Measurements from ENCODE around the gene RIT1.

DNA sequence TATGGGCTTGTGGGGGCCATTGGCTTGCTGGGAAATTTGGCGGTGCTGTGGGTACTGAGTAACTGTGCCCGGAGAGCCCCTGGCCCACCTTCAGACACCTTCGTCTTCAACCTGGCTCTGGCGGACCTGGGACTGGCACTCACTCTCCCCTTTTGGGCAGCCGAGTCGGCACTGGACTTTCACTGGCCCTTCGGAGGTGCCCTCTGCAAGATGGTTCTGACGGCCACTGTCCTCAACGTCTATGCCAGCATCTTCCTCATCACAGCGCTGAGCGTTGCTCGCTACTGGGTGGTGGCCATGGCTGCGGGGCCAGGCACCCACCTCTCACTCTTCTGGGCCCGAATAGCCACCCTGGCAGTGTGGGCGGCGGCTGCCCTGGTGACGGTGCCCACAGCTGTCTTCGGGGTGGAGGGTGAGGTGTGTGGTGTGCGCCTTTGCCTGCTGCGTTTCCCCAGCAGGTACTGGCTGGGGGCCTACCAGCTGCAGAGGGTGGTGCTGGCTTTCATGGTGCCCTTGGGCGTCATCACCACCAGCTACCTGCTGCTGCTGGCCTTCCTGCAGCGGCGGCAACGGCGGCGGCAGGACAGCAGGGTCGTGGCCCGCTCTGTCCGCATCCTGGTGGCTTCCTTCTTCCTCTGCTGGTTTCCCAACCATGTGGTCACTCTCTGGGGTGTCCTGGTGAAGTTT is 30.8 kb upstream of the RIT1 start:
- TF ChIP-seq POLR2A (IDR thresholded peaks at IDR 0.05) (no peak), POLR2AphosphoS5 (IDR thresholded peaks at IDR 0.05) (peak in 1 of 4 donors; percentile 13), EP300 (IDR thresholded peaks at IDR 0.05) (no peak)
- TF ChIP-seq, protein P1, sequence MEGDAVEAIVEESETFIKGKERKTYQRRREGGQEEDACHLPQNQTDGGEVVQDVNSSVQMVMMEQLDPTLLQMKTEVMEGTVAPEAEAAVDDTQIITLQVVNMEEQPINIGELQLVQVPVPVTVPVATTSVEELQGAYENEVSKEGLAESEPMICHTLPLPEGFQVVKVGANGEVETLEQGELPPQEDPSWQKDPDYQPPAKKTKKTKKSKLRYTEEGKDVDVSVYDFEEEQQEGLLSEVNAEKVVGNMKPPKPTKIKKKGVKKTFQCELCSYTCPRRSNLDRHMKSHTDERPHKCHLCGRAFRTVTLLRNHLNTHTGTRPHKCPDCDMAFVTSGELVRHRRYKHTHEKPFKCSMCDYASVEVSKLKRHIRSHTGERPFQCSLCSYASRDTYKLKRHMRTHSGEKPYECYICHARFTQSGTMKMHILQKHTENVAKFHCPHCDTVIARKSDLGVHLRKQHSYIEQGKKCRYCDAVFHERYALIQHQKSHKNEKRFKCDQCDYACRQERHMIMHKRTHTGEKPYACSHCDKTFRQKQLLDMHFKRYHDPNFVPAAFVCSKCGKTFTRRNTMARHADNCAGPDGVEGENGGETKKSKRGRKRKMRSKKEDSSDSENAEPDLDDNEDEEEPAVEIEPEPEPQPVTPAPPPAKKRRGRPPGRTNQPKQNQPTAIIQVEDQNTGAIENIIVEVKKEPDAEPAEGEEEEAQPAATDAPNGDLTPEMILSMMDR (IDR thresholded peaks at IDR 0.05), result no peak

Data from sigmoid colon (tissue), 4 donors.